Spleen (tissue), 7 donors: ENCODE results near the gene MAST4.

Experiments used
- CTCF ChIP-seq, 11 experiments: fragments of 200-600 bp in 7 of 11; fragments of 450-650 bp in 4 of 11; sonication (generic) in 4 of 11; IDR thresholded peaks in 8 of 11; conservative IDR thresholded peaks in 3 of 11; 1 replicate in 7 of 11; 2 replicates in 4 of 11; pipeline versions ENCODE4 v1.4.0 to v1.8.0; 2016 to 2021; ENCODE audit warnings: antibody characterized with exemption in 11 of 11, inconsistent platforms in 4 of 11, mild to moderate bottlenecking in 1 of 11
- POLR2A ChIP-seq, 3 donors: fragments of 450-650 bp; IDR thresholded peaks; one replicate each; pipeline ENCODE4 v1.5.1; 2017; ENCODE audit warnings: antibody characterized with exemption in 3 of 3, mild to moderate bottlenecking in 1 of 3
- donor health status: DM: no; HTN: no; CAD: no; lungs with moderate emphysema.
- donor health status: DM: no; HTN: no; CAD: no.
- donor health status: DM: no; HTN: no; CAD: no.

- no peak for TF ChIP-seq CTCF (IDR thresholded peaks at IDR 0.05 in 8 of 11, conservative IDR thresholded peaks at IDR 0.05 in 3 of 11)
- TF ChIP-seq POLR2A (IDR thresholded peaks at IDR 0.05): no peak
Observed at GRCh38 chr5:66553916-66554575, 42.1 kb upstream of the MAST4 start.
